Vagina (tissue), 2 donors: Measurements from ENCODE around the gene OR1I1. TPM values are rescaled to one million over a fixed set of nuclear protein-coding genes. Genes with fewer than 3 reads are reported as not detected.

Source experiments
- DNase-seq, 2 donors: peaks; one replicate each; pipeline ENCODE4 v3.0.0-alpha.2; 2017; ENCODE audit errors: extremely low spot score in 2 of 2
- H3K27ac ChIP-seq: fragments of 200-600 bp; sonication (generic); one replicate; pipeline ENCODE4 v1.5.1; 2019
- H3K27me3 ChIP-seq: fragments of 200-600 bp; sonication (generic); one replicate; pipeline ENCODE4 v1.5.1; 2019
- H3K36me3 ChIP-seq, 2 donors: fragments of 200-600 bp; sonication (generic); one replicate each; pipeline ENCODE4 v1.5.1; 2017 to 2019
- H3K4me1 ChIP-seq: fragments of 200-600 bp; sonication (generic); one replicate; pipeline ENCODE4 v1.5.1; 2019
- H3K4me3 ChIP-seq, 2 donors: fragments of 200-600 bp; sonication (generic); 1 replicate in 1 of 2; 2 replicates in 1 of 2; pipeline ENCODE4 v1.5.1; 2016 to 2019
- H3K9me3 ChIP-seq: fragments of 200-600 bp; sonication (generic); one replicate; pipeline ENCODE4 v1.5.1; 2019
- CTCF ChIP-seq, 3 experiments: fragments of 450-650 bp in 2 of 3; fragments of 200-600 bp in 1 of 3; sonication (generic) in 1 of 3; IDR thresholded peaks; one replicate each; pipeline ENCODE4 v1.5.1; 2017 to 2019; ENCODE audit warnings: antibody characterized with exemption in 3 of 3, mild to moderate bottlenecking in 2 of 3, moderate library complexity in 2 of 3
- POLR2A ChIP-seq, 2 donors: fragments of 450-650 bp; IDR thresholded peaks; one replicate each; pipeline ENCODE4 v1.6.1; 2017; ENCODE audit warnings: antibody characterized with exemption in 2 of 2, mild to moderate bottlenecking in 2 of 2, moderate library complexity in 2 of 2
- POLR2AphosphoS5 ChIP-seq, 2 donors: sonication (generic); formaldehyde crosslinking; IDR thresholded peaks; one replicate each; pipeline ENCODE4 v1.9.0; 2017; ENCODE audit warnings: antibody characterized with exemption in 2 of 2, mild to moderate bottlenecking in 2 of 2, low read depth in 1 of 2; ENCODE audit not compliant: insufficient read depth in 1 of 2
- intact Hi-C: fragments of 100-400 bp; cut with DNase I; formaldehyde crosslinking; loops from one replicate; pipeline ENCODE4 v1.15.1; 2023
- total RNA-seq: library from RNA; depleted of rRNA; stranded (reverse); fragments of >200 nt; gene quantifications from one replicate; pipeline ENCODE4 v1.2.3, GENCODE V29; 2016

Gene OR1I1
- total RNA-seq, 1 donor from 2014 or later, result not detected

GRCh38 chr19:15125232-15126067 is 43.4 kb downstream of the OR1I1 start:
- H3K4me1 ChIP-seq, result peaks cover 32% of the 10 kb centered on the region
- intact Hi-C loops, result no loop called here
- TF ChIP-seq POLR2A (IDR thresholded peaks at IDR 0.05) (peak in 1 of 2 donors; percentile 40), CTCF (IDR thresholded peaks at IDR 0.05) (no peak), POLR2AphosphoS5 (IDR thresholded peaks at IDR 0.05; ENCODE audit: insufficient read depth in 1 of 2, low read depth in 1 of 2) (peak; percentile 94 to 95)

GRCh38 chr19:15126131-15126910 is 44.3 kb downstream of the OR1I1 start:
- H3K36me3 ChIP-seq, result peaks cover 0 to 12% of the 10 kb centered on the region in 2 donors
- peaks cover 32% of the 10 kb centered on the region for H3K4me1 ChIP-seq
- TF ChIP-seq POLR2A (IDR thresholded peaks at IDR 0.05), result no peak
- TF ChIP-seq CTCF (IDR thresholded peaks at IDR 0.05), result no peak
- TF ChIP-seq POLR2AphosphoS5 (IDR thresholded peaks at IDR 0.05; ENCODE audit: insufficient read depth in 1 of 2, low read depth in 1 of 2), result no peak
- DNase-seq, result no peak
- H3K9me3 ChIP-seq, result no peaks in the 10 kb centered on the region
- peak overlapping the region; percentile 92 for H3K27ac ChIP-seq
- intact Hi-C loops, result no loop called here
- H3K27me3 ChIP-seq, result no peaks in the 10 kb centered on the region
- peak overlapping the region; percentile 92 for H3K4me3 ChIP-seq

More at GRCh38 chr19:15125232-15126067, 43.4 kb downstream of the OR1I1 start:
- Histone ChIP-seq H3K27ac (peak overlapping the region; percentile 92), H3K9me3 (no peaks in the 10 kb centered on the region), H3K36me3 (peaks cover 0 to 16% of the 10 kb centered on the region in 2 donors), H3K27me3 (no peaks in the 10 kb centered on the region), H3K4me3 (peak overlapping the region; percentile 92)
- peak in 1 of 2 donors; percentile 98 for DNase-seq

- DNase-seq, result no peak
Measured at GRCh38 chr19:15128162-15128770, 46.3 kb downstream of the OR1I1 start.

GRCh38 chr19:15129856-15130585 is 48.0 kb downstream of the OR1I1 start:
- TF ChIP-seq CTCF (IDR thresholded peaks at IDR 0.05) (no peak), POLR2AphosphoS5 (IDR thresholded peaks at IDR 0.05; ENCODE audit: insufficient read depth in 1 of 2, low read depth in 1 of 2) (peak in 1 of 2 donors; percentile 40)
- H3K4me3 ChIP-seq, result no peak overlapping the region
- no peaks in the 10 kb centered on the region for H3K9me3 ChIP-seq
- H3K27ac ChIP-seq, result peak overlapping the region; percentile 57
- H3K36me3 ChIP-seq, result no peaks in the 10 kb centered on the region
- no peak for DNase-seq
- peaks cover 16% of the 10 kb centered on the region for H3K4me1 ChIP-seq
- intact Hi-C loops, result no loop called here
- H3K27me3 ChIP-seq, result no peaks in the 10 kb centered on the region

More at GRCh38 chr19:15128162-15128770, 46.3 kb downstream of the OR1I1 start:
- Histone ChIP-seq H3K9me3 (no peaks in the 10 kb centered on the region), H3K4me3 (no peak overlapping the region), H3K4me1 (peaks cover 32% of the 10 kb centered on the region), H3K36me3 (no peaks in the 10 kb centered on the region), H3K27me3 (no peaks in the 10 kb centered on the region), H3K27ac (no peak overlapping the region)
- TF ChIP-seq POLR2A (IDR thresholded peaks at IDR 0.05) (no peak), CTCF (IDR thresholded peaks at IDR 0.05) (no peak), POLR2AphosphoS5 (IDR thresholded peaks at IDR 0.05; ENCODE audit: insufficient read depth in 1 of 2, low read depth in 1 of 2) (peak in 1 of 2 donors; percentile 24)
- intact Hi-C loops, result no loop called here
